Activated CD4-positive, alpha-beta T cell treated with anti-CD3 and anti-CD28 coated beads, Interleukin-2, amount 50 U/mL, for 48 hours (primary cell): ENCODE results near the gene SMC4.
"Not testable (repeated sequence)": the region's sequence is repeated elsewhere in the genome, so short reads cannot be mapped to it uniquely, and the experiment has no call there.

Source experiments
- DNase-seq, 2 experiments: peaks; one replicate each; pipeline ENCODE4 v3.0.0-alpha.2; 2020

Gene SMC4

GRCh38 chr3:160448845-160449635 lies 49.6 kb downstream of the SMC4 start:
- DNase-seq, result no peak

- DNase-seq, result peak; percentile 97 to 98
Observed at GRCh38 chr3:160449636-160450598, 50.5 kb downstream of the SMC4 start, which contains the start of gene TRIM59. Gene TRIM59 (minus strand): TSS chr3:160449786. CDS start chr3:160439183, 10,603 bp downstream.

GRCh38 chr3:160450846-160451245 lies 51.4 kb downstream of the SMC4 start:
- DNase-seq, result no peak

- no peak for DNase-seq
Observed at GRCh38 chr3:160451602-160452001, 52.2 kb downstream of the SMC4 start.

GRCh38 chr3:160452251-160452650 lies 52.8 kb downstream of the SMC4 start:
- not testable (repeated sequence) for DNase-seq

- no peak for DNase-seq
Observed at GRCh38 chr3:160454995-160455394, 55.5 kb downstream of the SMC4 start.

- no peak for DNase-seq
Observed at GRCh38 chr3:160455846-160456245, 56.4 kb downstream of the SMC4 start.

GRCh38 chr3:160458151-160458550 lies 58.7 kb downstream of the SMC4 start:
- DNase-seq, result no peak

GRCh38 chr3:160459450-160459970 lies 60.1 kb downstream of the SMC4 start:
- no peak for DNase-seq

GRCh38 chr3:160460033-160460432 lies 60.6 kb downstream of the SMC4 start:
- no peak for DNase-seq

- DNase-seq, result no peak
Observed at GRCh38 chr3:160464321-160464720, 64.9 kb downstream of the SMC4 start.

GRCh38 chr3:160464971-160465370 lies 65.5 kb downstream of the SMC4 start:
- no peak for DNase-seq

GRCh38 chr3:160470181-160470580 lies 70.7 kb downstream of the SMC4 start:
- no peak for DNase-seq

GRCh38 chr3:160471892-160472291 lies 72.4 kb downstream of the SMC4 start:
- no peak for DNase-seq

GRCh38 chr3:160472344-160472743 lies 72.9 kb downstream of the SMC4 start:
- DNase-seq, result no peak

- DNase-seq, result no peak
Observed at GRCh38 chr3:160473221-160473620, 73.8 kb downstream of the SMC4 start.

GRCh38 chr3:160473978-160474377 lies 74.5 kb downstream of the SMC4 start:
- no peak for DNase-seq

GRCh38 chr3:160474416-160474838 lies 75.0 kb downstream of the SMC4 start:
- no peak for DNase-seq

- no peak for DNase-seq
Observed at GRCh38 chr3:160475153-160475552, 75.7 kb downstream of the SMC4 start.

- DNase-seq, result no peak
Observed at GRCh38 chr3:160475884-160476283, 76.4 kb downstream of the SMC4 start.

GRCh38 chr3:160477750-160478149 lies 78.3 kb downstream of the SMC4 start:
- no peak for DNase-seq

GRCh38 chr3:160478338-160478737 lies 78.9 kb downstream of the SMC4 start:
- DNase-seq, result no peak

- DNase-seq, result no peak
Observed at GRCh38 chr3:160479376-160479775, 79.9 kb downstream of the SMC4 start.
